Hepatocyte (in vitro differentiated cells): ENCODE measurements around the gene MYO1D. TPM values are rescaled to one million over a fixed set of nuclear protein-coding genes. Genes with fewer than 3 reads are reported as not detected.

Experiments
- DNase-seq: peaks from one replicate; pipeline ENCODE4 v3.0.0-alpha.2; 2016; ENCODE audit warnings: low spot score
- H2AFZ ChIP-seq: fragments of 200-600 bp; sonication (generic); 2 replicates; pipeline ENCODE4 v1.6.0; 2016; ENCODE audit warnings: antibody characterized with exemption, mild to moderate bottlenecking
- H3K27ac ChIP-seq: fragments of 200-600 bp; sonication (generic); 2 replicates; pipeline ENCODE4 v1.5.1; 2016; ENCODE audit warnings: mild to moderate bottlenecking
- H3K27me3 ChIP-seq: fragments of 200-600 bp; sonication (generic); 2 replicates; pipeline ENCODE4 v1.6.1; 2016
- H3K36me3 ChIP-seq: fragments of 200-600 bp; sonication (generic); replicated peaks from 2 replicates; pipeline ENCODE4 v1.5.1; 2016; ENCODE audit warnings: low read depth; ENCODE audit not compliant: insufficient read depth
- H3K4me1 ChIP-seq: fragments of 200-600 bp; sonication (generic); 2 replicates; pipeline ENCODE4 v1.5.1; 2016; ENCODE audit warnings: mild to moderate bottlenecking, moderate library complexity; ENCODE audit not compliant: insufficient read depth
- H3K4me2 ChIP-seq: fragments of 200-600 bp; sonication (generic); 2 replicates; pipeline ENCODE4 v1.6.0; 2016
- H3K4me3 ChIP-seq: fragments of 200-600 bp; sonication (generic); 2 replicates; pipeline ENCODE4 v1.5.1; 2016; ENCODE audit warnings: mild to moderate bottlenecking
- H3K79me2 ChIP-seq: fragments of 200-600 bp; sonication (generic); 2 replicates; pipeline ENCODE4 v1.6.0; 2017; ENCODE audit warnings: mild to moderate bottlenecking
- H3K9me2 ChIP-seq: fragments of 200-600 bp; sonication (generic); replicated peaks from 2 replicates; pipeline ENCODE4 v1.6.0; 2017; ENCODE audit warnings: mild to moderate bottlenecking; ENCODE audit not compliant: insufficient read depth
- H3K9me3 ChIP-seq: fragments of 200-600 bp; sonication (generic); 2 replicates; pipeline ENCODE4 v1.5.1; 2016; ENCODE audit warnings: low read depth, mild to moderate bottlenecking
- H4K20me1 ChIP-seq: fragments of 200-600 bp; sonication (generic); 2 replicates; pipeline ENCODE4 v1.6.0; 2016; ENCODE audit warnings: mild to moderate bottlenecking; ENCODE audit not compliant: insufficient read depth, poor library complexity, severe bottlenecking
- EZH2 ChIP-seq: fragments of 200-600 bp; sonication (generic); IDR thresholded peaks from 2 replicates; pipeline ENCODE4 v1.6.1; 2016; ENCODE audit warnings: antibody characterized with exemption, mild to moderate bottlenecking, borderline replicate concordance
- EZH2phosphoT487 ChIP-seq: fragments of 200-600 bp; sonication (generic); IDR thresholded peaks from one replicate; pipeline ENCODE4 v1.6.1; 2018; ENCODE audit warnings: antibody characterized with exemption, mild to moderate bottlenecking, low read depth, moderate library complexity; ENCODE audit not compliant: unreplicated experiment, severe bottlenecking
- WGBS: methylation state at CpG from one replicate; pipeline ENCODE4 v1.1.6; 2016; ENCODE audit warnings: low lambda C conversion rate; ENCODE audit errors: missing lambda C conversion rate; 5-methylcytosine and 5-hydroxymethylcytosine counted together
- polyA plus RNA-seq: library from polyadenylated mRNA; unstranded; fragments of >200 nt; fragmentation: Nextera tagmentation; extraction: Ambion mirVana; gene quantifications from 2 replicates; pipeline ENCODE4 v1.2.1, GENCODE V29; 2016
- total RNA-seq: library from RNA; depleted of rRNA; stranded (reverse); fragments of >200 nt; gene quantifications from 2 replicates; pipeline ENCODE4 v1.2.3, GENCODE V29; 2014
- TF ChIP-seq, protein P1 (sequence below): fragments of 200-600 bp; sonication (generic); IDR thresholded peaks from 2 replicates; pipeline ENCODE4 v1.5.1; 2016; ENCODE audit warnings: antibody characterized with exemption, mild to moderate bottlenecking; ENCODE audit not compliant: poor library complexity

Gene MYO1D
- total and polyA plus RNA-seq, 2 experiments from 2014 or later, result 36.2 to 89.0 TPM

GRCh38 chr17:32491371-32492263, 385.3 kb downstream of the MYO1D start:
- Histone ChIP-seq H3K4me2 (no peak overlapping the region), H3K79me2 (no peaks in the 10 kb centered on the region), H3K36me3 (no peaks in the 10 kb centered on the region), H3K4me3 (no peak overlapping the region), H2AFZ (no peak overlapping the region), H3K27ac (no peak overlapping the region), H3K9me2 (no peaks in the 10 kb centered on the region), H4K20me1 (no peaks in the 10 kb centered on the region), H3K9me3 (no peaks in the 10 kb centered on the region), H3K27me3 (no peaks in the 10 kb centered on the region), H3K4me1 (peaks cover 4% of the 10 kb centered on the region)
- 91% methylated on average over 20 of the region's 21 CpGs for WGBS
- no peak for DNase-seq
- no peak for TF ChIP-seq EZH2
- TF ChIP-seq, protein P1, sequence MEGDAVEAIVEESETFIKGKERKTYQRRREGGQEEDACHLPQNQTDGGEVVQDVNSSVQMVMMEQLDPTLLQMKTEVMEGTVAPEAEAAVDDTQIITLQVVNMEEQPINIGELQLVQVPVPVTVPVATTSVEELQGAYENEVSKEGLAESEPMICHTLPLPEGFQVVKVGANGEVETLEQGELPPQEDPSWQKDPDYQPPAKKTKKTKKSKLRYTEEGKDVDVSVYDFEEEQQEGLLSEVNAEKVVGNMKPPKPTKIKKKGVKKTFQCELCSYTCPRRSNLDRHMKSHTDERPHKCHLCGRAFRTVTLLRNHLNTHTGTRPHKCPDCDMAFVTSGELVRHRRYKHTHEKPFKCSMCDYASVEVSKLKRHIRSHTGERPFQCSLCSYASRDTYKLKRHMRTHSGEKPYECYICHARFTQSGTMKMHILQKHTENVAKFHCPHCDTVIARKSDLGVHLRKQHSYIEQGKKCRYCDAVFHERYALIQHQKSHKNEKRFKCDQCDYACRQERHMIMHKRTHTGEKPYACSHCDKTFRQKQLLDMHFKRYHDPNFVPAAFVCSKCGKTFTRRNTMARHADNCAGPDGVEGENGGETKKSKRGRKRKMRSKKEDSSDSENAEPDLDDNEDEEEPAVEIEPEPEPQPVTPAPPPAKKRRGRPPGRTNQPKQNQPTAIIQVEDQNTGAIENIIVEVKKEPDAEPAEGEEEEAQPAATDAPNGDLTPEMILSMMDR, result no peak
- TF ChIP-seq EZH2phosphoT487, result no peak

- Histone ChIP-seq H3K9me3 (no peaks in the 10 kb centered on the region), H3K27me3 (no peaks in the 10 kb centered on the region), H3K4me2 (no peak overlapping the region), H4K20me1 (no peaks in the 10 kb centered on the region), H3K36me3 (no peaks in the 10 kb centered on the region), H3K9me2 (no peaks in the 10 kb centered on the region), H3K4me1 (peaks cover 7% of the 10 kb centered on the region), H2AFZ (no peak overlapping the region), H3K4me3 (no peak overlapping the region), H3K27ac (no peak overlapping the region), H3K79me2 (no peaks in the 10 kb centered on the region)
- DNase-seq, result no peak
- TF ChIP-seq EZH2phosphoT487 (no peak), EZH2 (no peak)
- TF ChIP-seq, protein P1, result no peak
- WGBS, result 80% methylated on average over 16 of the region's 16 CpGs
Measured at GRCh38 chr17:32490101-32490482, 386.8 kb downstream of the MYO1D start.

DNA sequence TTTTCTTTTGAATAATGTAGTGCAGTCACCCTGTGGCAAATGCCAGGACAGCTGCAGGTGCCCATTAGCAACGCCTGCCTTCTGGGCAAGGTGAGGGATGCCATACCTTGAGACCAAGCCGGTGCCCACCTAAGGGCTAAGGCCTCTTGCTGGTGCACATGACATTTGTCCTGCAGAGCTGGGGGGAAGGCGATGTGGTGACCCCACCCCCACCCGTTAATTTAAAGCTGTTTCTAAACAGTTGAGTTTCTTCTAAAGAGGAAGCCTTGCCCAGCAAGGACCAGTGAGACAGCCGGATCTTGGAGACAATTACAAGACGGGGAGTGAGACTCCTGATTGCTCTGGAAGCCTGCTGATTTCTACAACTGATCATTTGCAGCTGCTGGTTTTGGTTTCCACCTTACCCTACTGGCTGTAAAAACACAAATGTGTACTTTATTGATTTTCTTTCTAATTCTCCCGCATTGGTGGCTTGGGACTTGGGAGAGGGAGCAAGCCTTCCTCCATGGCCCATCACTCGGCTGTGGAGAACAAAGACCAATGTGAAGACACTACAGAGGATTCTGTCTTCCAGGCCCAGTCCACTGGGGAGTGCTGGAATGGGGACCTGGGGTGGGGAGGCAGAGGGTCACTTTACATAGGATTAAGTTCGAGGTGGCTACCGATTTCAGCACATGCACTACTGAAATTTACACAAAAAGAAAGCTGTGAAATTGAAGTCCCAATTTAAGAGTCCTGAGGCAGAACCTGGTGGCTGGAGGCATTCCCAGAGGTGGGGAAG, 387.4 kb downstream of the MYO1D start:
- H4K20me1 ChIP-seq, result no peaks in the 10 kb centered on the region
- H3K9me3 ChIP-seq, result no peaks in the 10 kb centered on the region
- H3K4me3 ChIP-seq, result no peak overlapping the region
- WGBS, result 82% methylated on average over 10 of the region's 10 CpGs
- H2AFZ ChIP-seq, result no peak overlapping the region
- no peaks in the 10 kb centered on the region for H3K9me2 ChIP-seq
- no peak overlapping the region for H3K4me2 ChIP-seq
- H3K36me3 ChIP-seq, result no peaks in the 10 kb centered on the region
- no peaks in the 10 kb centered on the region for H3K27me3 ChIP-seq
- peaks cover 7% of the 10 kb centered on the region for H3K4me1 ChIP-seq
- TF ChIP-seq, protein P1, result no peak
- TF ChIP-seq EZH2phosphoT487 (no peak), EZH2 (no peak)
- H3K27ac ChIP-seq, result no peak overlapping the region
- H3K79me2 ChIP-seq, result no peaks in the 10 kb centered on the region
- DNase-seq, result no peak
